GM21381 (cell line): ENCODE measurements around the gene SCGB1C2.

Experiments used
- ATAC-seq: cut with Tn5 transposase; IDR thresholded peaks from one replicate; pipeline ENCODE4 v1.9.1; 2021; ENCODE audit warnings: mild to moderate bottlenecking, moderate library complexity; ENCODE audit not compliant: unreplicated experiment

SCGB1C2 gene

GRCh38 chr17:170130-170670 lies 32.8 kb downstream of the SCGB1C2 start:
- no peak for ATAC-seq

GRCh38 chr17:171871-172270 lies 34.5 kb downstream of the SCGB1C2 start:
- no peak for ATAC-seq

- ATAC-seq = no peak
Measured at GRCh38 chr17:172401-172800, 35.0 kb downstream of the SCGB1C2 start.

- ATAC-seq = no peak
Measured at GRCh38 chr17:173166-173911, 36.0 kb downstream of the SCGB1C2 start.

- ATAC-seq = no peak
Measured at GRCh38 chr17:177155-177554, 39.8 kb downstream of the SCGB1C2 start.

- ATAC-seq = no peak
Measured at GRCh38 chr17:177762-178161, 40.4 kb downstream of the SCGB1C2 start.

- no peak for ATAC-seq
Measured at GRCh38 chr17:178292-179065, 41.1 kb downstream of the SCGB1C2 start.

GRCh38 chr17:179066-179432 lies 41.7 kb downstream of the SCGB1C2 start:
- ATAC-seq = no peak

- ATAC-seq = no peak
Measured at GRCh38 chr17:179781-180380, 42.5 kb downstream of the SCGB1C2 start.

- ATAC-seq = no peak
Measured at GRCh38 chr17:180381-181244, 43.2 kb downstream of the SCGB1C2 start.

- no peak for ATAC-seq
Measured at GRCh38 chr17:181245-182049, 44.1 kb downstream of the SCGB1C2 start, which contains the start of gene DOC2B. TSS of gene DOC2B (minus strand) at chr17:181650. CDS start at chr17:181479, 171 bp downstream.

- ATAC-seq = no peak
Measured at GRCh38 chr17:182050-182751, 44.8 kb downstream of the SCGB1C2 start.

GRCh38 chr17:183021-183420 lies 45.7 kb downstream of the SCGB1C2 start:
- ATAC-seq = no peak

- ATAC-seq = no peak
Measured at GRCh38 chr17:185445-186138, 48.2 kb downstream of the SCGB1C2 start.

GRCh38 chr17:187130-187529 lies 49.8 kb downstream of the SCGB1C2 start:
- ATAC-seq = no peak
